ENCODE data around the gene HCRTR2. TPM values are rescaled to one million over a fixed set of nuclear protein-coding genes. Genes with fewer than 3 reads are reported as not detected.

The HCRTR2 gene
- total RNA-seq, 1 experiment from 2014 or later: not detected

DNA sequence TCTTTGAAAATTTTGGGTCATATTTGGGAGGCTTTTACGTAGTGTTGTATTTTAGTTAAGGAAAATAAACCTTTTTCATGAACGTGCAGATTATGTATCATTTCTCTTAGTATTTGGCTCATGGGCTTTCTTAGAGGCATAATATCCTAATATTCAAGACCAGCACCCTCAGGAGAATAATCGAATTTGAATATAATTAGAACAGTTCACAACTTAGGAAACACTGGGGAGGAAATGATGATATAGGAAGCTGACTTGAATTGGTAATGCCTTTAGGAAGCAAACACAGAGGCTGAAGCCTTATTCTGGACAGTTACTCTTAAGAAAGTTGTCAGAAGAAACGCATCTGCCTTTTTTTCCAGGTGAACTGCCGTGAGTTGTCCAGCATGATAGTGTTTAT, 152.9 kb downstream of the HCRTR2 start, which contains the start of gene GFRAL:
GFRAL (plus strand) TSS at position 301 of the 400 bp plus-strand sequence; CDS start at position 387, 86 bp downstream.
- 0 out of 2 replicates have a peak, but pooled peaks cover 2% of the 10 kb centered on the region for H3K27me3 ChIP-seq (ENCODE audit: control insufficient read depth, insufficient read depth, low read length)
- in situ Hi-C loops (cut with HindIII; ENCODE audit: low pct_unique_long_range_greater_than_20kb, low sequenced_read_pairs): no loop called here
- BruUV-seq (replicated peaks): no TSS peak
- no peaks in the 10 kb centered on the region for H3K36me3 ChIP-seq (ENCODE audit: control insufficient read depth, insufficient read depth, low read length)
- ATAC-seq (no peak), DNase-seq (ENCODE audit: low read depth, low spot score) (no peak)
- ChIA-PET CTCF (no interaction called here), POLR2A (no interaction called here)
- no peak within 1 kb of the TSS for H3K27ac ChIP-seq (ENCODE audit: low read length)
- no peak for TF ChIP-seq TCF7L2 (IDR thresholded peaks at IDR 0.05; ENCODE audit: low read depth, low read length)
- TF ChIP-seq, protein P1, sequence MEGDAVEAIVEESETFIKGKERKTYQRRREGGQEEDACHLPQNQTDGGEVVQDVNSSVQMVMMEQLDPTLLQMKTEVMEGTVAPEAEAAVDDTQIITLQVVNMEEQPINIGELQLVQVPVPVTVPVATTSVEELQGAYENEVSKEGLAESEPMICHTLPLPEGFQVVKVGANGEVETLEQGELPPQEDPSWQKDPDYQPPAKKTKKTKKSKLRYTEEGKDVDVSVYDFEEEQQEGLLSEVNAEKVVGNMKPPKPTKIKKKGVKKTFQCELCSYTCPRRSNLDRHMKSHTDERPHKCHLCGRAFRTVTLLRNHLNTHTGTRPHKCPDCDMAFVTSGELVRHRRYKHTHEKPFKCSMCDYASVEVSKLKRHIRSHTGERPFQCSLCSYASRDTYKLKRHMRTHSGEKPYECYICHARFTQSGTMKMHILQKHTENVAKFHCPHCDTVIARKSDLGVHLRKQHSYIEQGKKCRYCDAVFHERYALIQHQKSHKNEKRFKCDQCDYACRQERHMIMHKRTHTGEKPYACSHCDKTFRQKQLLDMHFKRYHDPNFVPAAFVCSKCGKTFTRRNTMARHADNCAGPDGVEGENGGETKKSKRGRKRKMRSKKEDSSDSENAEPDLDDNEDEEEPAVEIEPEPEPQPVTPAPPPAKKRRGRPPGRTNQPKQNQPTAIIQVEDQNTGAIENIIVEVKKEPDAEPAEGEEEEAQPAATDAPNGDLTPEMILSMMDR (IDR thresholded peaks at IDR 0.05): no peak
- TF ChIP-seq, protein P2, sequence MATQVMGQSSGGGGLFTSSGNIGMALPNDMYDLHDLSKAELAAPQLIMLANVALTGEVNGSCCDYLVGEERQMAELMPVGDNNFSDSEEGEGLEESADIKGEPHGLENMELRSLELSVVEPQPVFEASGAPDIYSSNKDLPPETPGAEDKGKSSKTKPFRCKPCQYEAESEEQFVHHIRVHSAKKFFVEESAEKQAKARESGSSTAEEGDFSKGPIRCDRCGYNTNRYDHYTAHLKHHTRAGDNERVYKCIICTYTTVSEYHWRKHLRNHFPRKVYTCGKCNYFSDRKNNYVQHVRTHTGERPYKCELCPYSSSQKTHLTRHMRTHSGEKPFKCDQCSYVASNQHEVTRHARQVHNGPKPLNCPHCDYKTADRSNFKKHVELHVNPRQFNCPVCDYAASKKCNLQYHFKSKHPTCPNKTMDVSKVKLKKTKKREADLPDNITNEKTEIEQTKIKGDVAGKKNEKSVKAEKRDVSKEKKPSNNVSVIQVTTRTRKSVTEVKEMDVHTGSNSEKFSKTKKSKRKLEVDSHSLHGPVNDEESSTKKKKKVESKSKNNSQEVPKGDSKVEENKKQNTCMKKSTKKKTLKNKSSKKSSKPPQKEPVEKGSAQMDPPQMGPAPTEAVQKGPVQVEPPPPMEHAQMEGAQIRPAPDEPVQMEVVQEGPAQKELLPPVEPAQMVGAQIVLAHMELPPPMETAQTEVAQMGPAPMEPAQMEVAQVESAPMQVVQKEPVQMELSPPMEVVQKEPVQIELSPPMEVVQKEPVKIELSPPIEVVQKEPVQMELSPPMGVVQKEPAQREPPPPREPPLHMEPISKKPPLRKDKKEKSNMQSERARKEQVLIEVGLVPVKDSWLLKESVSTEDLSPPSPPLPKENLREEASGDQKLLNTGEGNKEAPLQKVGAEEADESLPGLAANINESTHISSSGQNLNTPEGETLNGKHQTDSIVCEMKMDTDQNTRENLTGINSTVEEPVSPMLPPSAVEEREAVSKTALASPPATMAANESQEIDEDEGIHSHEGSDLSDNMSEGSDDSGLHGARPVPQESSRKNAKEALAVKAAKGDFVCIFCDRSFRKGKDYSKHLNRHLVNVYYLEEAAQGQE (IDR thresholded peaks at IDR 0.05; ENCODE audit: insufficient read depth in 1 of 2, low read depth in 2 of 2, low read length in 1 of 2): no peak
- no peak for TF ChIP-seq SIN3A (IDR thresholded peaks at IDR 0.05; ENCODE audit: borderline replicate concordance, insufficient read depth, low read depth, low read length)
- no peaks in the 10 kb centered on the region for H3K9me3 ChIP-seq (ENCODE audit: control insufficient read depth, insufficient read depth, low read depth, low read length)
- no peak within 1 kb of the TSS for H3K4me3 ChIP-seq (ENCODE audit: low read depth in 2 of 2, low read length in 2 of 2)
- no peaks in the 10 kb centered on the region for H3K4me1 ChIP-seq (ENCODE audit: control insufficient read depth, insufficient read depth, low read length)
- intact Hi-C loops (cut with micrococcal nuclease; ENCODE audit: unreplicated experiment): no loop called here

Other genes with a start within 250 kb of the HCRTR2 start
- not detected for gene GFRAL, start 153.0 kb downstream of the HCRTR2 start, total RNA-seq (2021; ENCODE audit: unreplicated experiment)

Measured in Panc1 (cell line).